ENCODE data around the gene MID1. TPM values are rescaled to one million over a fixed set of nuclear protein-coding genes. Genes with fewer than 3 reads are reported as not detected.
A peak's percentile ranks its signal among the peaks of the same experiment; 100 is the strongest.

MID1 gene
- total RNA-seq, 4 donors from 2014 or later: 17.0 to 23.4 (median 19.0) TPM

DNA sequence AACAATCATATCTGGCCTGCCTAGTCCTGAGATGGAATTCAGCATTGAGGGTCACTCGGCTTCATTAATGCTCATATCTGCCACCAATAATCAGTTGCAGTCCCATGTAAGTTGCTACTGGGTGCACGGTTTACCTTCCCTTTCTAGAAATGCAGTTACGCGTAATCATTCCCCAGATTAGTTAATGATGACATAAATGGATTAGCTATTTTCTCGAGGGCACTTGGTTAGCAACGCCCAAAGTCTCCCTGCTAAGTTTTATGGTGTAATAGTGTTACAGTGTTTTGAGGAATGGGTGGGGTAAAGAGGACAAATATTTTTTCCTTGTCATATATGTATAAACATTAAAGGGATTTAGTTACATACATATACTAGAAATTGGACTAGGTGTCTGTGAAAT lies 118.8 kb downstream of the MID1 start:
- no peaks in the 10 kb centered on the region for H3K36me3 ChIP-seq
- no peak overlapping the region for H3K4me3 ChIP-seq
- 61 to 90% methylated on average over 2 to 5 of the region's 6 CpGs for WGBS, 2 donors (ENCODE audit: low coverage in 1 of 2)
- no peak overlapping the region for H3K27ac ChIP-seq
- TF ChIP-seq EP300 (IDR thresholded peaks at IDR 0.05) (no peak), POLR2A (IDR thresholded peaks at IDR 0.05) (no peak), POLR2AphosphoS5 (IDR thresholded peaks at IDR 0.05) (no peak)
- TF ChIP-seq, protein P1, sequence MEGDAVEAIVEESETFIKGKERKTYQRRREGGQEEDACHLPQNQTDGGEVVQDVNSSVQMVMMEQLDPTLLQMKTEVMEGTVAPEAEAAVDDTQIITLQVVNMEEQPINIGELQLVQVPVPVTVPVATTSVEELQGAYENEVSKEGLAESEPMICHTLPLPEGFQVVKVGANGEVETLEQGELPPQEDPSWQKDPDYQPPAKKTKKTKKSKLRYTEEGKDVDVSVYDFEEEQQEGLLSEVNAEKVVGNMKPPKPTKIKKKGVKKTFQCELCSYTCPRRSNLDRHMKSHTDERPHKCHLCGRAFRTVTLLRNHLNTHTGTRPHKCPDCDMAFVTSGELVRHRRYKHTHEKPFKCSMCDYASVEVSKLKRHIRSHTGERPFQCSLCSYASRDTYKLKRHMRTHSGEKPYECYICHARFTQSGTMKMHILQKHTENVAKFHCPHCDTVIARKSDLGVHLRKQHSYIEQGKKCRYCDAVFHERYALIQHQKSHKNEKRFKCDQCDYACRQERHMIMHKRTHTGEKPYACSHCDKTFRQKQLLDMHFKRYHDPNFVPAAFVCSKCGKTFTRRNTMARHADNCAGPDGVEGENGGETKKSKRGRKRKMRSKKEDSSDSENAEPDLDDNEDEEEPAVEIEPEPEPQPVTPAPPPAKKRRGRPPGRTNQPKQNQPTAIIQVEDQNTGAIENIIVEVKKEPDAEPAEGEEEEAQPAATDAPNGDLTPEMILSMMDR (IDR thresholded peaks at IDR 0.05): no peak
- ATAC-seq: peak; percentile 36
- H3K27me3 ChIP-seq: no peaks in the 10 kb centered on the region
- peaks cover 0 to 24% (median 0%) of the 10 kb centered on the region in 3 donors for H3K4me1 ChIP-seq
- H3K9me3 ChIP-seq: no peaks in the 10 kb centered on the region

DNA sequence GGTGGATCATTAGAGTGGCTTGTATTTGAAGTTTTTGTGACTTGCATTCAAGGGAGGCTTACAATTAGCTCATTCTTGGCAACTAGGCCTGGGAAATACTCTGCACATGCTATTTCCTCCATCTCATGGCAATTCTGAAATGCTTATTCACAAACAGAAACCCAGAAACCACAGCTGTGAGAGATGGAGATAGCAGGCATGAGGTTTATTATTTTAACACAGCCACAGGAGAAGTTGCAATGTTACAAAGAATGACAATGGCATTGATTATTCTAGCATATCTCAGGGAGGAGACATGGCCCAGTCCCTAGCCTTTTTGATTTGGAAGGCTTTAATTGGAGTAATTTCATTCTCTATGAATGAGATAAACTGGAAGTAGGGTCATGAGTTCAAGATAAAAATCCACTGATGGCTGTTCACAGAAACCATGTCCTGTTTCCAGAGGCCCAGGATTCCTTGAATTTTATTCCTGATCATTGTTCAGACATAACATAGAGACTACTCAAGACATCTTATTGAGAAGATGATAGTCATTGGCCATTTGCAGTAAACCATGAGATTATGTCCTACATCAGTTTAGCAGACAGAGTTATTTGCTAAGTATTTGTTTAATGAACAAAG lies 123.9 kb downstream of the MID1 start:
- H3K4me3 ChIP-seq: no peak overlapping the region
- peaks cover 0 to 3% (median 0%) of the 10 kb centered on the region in 3 donors for H3K4me1 ChIP-seq
- no peaks in the 10 kb centered on the region for H3K36me3 ChIP-seq
- H3K9me3 ChIP-seq: no peaks in the 10 kb centered on the region
- no peaks in the 10 kb centered on the region for H3K27me3 ChIP-seq
- TF ChIP-seq POLR2A (IDR thresholded peaks at IDR 0.05) (no peak), POLR2AphosphoS5 (IDR thresholded peaks at IDR 0.05) (no peak), EP300 (IDR thresholded peaks at IDR 0.05) (no peak)
- TF ChIP-seq, protein P1 (IDR thresholded peaks at IDR 0.05): no peak
- ATAC-seq: no peak
- H3K27ac ChIP-seq: peak overlapping the region in 1 of 4 donors; percentile 27

DNA sequence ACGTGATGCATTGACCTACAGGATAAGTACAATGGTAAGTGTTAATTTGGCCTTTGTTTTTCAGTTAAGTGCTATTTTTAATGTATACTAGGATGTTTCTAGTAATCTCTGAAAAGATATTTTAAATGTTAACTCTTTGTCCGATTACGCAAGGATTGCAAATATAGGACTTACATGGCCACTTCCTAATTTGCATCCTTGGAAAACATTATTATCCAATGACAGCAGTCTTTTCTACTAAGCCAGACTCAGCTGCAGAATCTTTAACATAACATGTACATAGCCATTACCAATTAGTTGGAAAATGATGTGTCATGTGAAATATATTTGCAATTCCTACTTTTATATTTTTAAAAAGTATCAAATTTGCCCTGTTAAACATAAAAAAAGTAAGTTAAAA lies 124.7 kb downstream of the MID1 start:
- WGBS, 2 donors (ENCODE audit: low coverage in 1 of 2): 81 to 100% methylated on average over 3 of the region's 3 CpGs

DNA sequence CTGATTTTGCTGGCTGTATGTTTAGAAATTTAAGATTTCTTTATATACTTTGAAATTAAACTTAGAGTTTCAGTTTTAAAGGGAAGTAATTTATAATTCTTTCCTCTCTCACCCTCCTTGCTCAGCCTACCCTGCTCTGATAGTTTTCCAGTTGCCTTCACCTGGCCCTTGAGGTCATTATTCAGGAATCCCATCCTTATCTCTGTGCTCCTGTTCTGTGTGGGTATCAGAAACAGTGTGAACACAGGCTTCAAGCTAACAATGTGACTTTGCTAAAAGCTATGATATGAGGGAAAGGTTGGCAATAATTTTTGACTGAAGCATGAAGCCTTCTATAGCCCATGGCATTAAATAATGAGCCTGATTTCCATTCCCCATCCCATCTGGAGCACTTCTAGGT lies 128.1 kb downstream of the MID1 start:
- ATAC-seq: no peak
- TF ChIP-seq, protein P1 (IDR thresholded peaks at IDR 0.05): no peak
- TF ChIP-seq POLR2A (IDR thresholded peaks at IDR 0.05) (no peak), EP300 (IDR thresholded peaks at IDR 0.05) (no peak), POLR2AphosphoS5 (IDR thresholded peaks at IDR 0.05) (no peak)
- no peaks in the 10 kb centered on the region for H3K4me1 ChIP-seq
- H3K36me3 ChIP-seq: no peaks in the 10 kb centered on the region
- H3K4me3 ChIP-seq: no peak overlapping the region
- H3K27ac ChIP-seq: no peak overlapping the region
- H3K9me3 ChIP-seq: no peaks in the 10 kb centered on the region
- H3K27me3 ChIP-seq: no peaks in the 10 kb centered on the region

More for the DNA sequence above, 124.7 kb downstream of the MID1 start:
- ATAC-seq: no peak
- no peaks in the 10 kb centered on the region for H3K4me1 ChIP-seq
- H3K27me3 ChIP-seq: no peaks in the 10 kb centered on the region
- no peaks in the 10 kb centered on the region for H3K9me3 ChIP-seq
- H3K4me3 ChIP-seq: no peak overlapping the region
- no peak overlapping the region for H3K27ac ChIP-seq
- no peak for TF ChIP-seq EP300 (IDR thresholded peaks at IDR 0.05)
- TF ChIP-seq, protein P1 (IDR thresholded peaks at IDR 0.05): no peak
- no peak for TF ChIP-seq POLR2A (IDR thresholded peaks at IDR 0.05)
- TF ChIP-seq POLR2AphosphoS5 (IDR thresholded peaks at IDR 0.05): no peak
- no peaks in the 10 kb centered on the region for H3K36me3 ChIP-seq

DNA sequence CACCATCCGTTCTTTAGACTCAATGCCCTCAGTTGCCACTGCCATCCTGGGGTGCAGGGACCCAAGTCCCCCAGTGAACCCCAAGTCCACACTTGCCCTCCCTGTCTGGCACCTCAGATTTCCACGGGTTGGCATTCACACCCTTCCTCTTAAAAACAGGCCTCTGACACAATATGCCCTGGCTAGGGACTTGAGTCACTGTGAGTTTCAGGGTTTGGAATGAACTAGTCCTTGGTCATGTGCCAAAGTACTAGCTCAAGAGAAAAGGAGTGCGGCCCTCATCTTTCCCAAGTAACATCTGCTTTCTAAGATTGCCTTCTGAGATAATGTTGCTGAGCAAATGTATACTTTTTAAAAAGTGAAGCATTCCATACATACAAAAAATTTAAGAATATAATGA lies 134.0 kb downstream of the MID1 start:
- no peak for TF ChIP-seq EP300 (IDR thresholded peaks at IDR 0.05)
- TF ChIP-seq POLR2A (IDR thresholded peaks at IDR 0.05): no peak
- TF ChIP-seq, protein P1 (IDR thresholded peaks at IDR 0.05): no peak
- no peak for TF ChIP-seq POLR2AphosphoS5 (IDR thresholded peaks at IDR 0.05)
- WGBS, 2 donors (ENCODE audit: low coverage in 1 of 2): 50 to 58% methylated on average over 1 to 2 of the region's 3 CpGs
- Histone ChIP-seq H3K4me1 (no peaks in the 10 kb centered on the region), H3K27ac (peak overlapping the region in 1 of 4 donors; percentile 32), H3K27me3 (no peaks in the 10 kb centered on the region), H3K4me3 (no peak overlapping the region), H3K36me3 (no peaks in the 10 kb centered on the region), H3K9me3 (no peaks in the 10 kb centered on the region)
- ATAC-seq: no peak
